ENCODE data around the gene JUP.

DNA sequence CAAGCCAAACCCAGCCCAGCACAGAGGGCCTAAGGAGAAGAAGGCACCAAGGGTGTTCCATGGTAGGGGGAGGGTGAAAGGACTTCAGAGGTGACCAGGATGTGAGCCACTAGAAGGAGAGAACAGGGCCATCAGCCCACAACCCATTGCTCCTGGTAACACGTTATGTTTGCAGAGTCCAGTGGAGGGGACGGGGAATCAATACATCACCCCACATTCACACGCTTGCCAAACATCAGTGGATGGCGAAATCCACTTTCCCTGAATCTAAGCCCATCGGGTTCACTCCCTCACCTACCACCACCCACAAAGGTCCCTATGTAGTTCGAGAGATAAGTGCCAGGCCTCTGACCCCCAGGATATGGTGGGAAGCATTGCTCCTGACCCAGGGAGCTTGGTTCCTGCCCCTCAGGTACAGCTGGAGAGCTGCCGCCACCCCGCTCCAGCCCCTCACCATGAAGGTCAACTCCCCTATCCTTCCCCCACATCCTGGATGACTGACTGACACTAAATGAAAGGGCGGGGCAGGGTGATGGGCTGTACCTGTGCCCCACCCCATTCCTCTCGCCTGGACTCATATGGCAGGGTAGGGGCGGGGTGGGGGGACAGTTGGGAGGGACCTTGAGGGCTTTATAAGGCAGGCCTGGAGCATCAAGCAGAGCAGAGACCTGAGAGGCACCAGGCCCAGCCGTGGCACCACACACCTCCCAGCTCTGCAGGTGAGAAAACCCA is 74.7 kb downstream of the JUP start, which contains the start of gene GAST:
- TF ChIP-seq POLR2A (IDR thresholded peaks at IDR 0.05) = no peak
- TF ChIP-seq, protein P1, sequence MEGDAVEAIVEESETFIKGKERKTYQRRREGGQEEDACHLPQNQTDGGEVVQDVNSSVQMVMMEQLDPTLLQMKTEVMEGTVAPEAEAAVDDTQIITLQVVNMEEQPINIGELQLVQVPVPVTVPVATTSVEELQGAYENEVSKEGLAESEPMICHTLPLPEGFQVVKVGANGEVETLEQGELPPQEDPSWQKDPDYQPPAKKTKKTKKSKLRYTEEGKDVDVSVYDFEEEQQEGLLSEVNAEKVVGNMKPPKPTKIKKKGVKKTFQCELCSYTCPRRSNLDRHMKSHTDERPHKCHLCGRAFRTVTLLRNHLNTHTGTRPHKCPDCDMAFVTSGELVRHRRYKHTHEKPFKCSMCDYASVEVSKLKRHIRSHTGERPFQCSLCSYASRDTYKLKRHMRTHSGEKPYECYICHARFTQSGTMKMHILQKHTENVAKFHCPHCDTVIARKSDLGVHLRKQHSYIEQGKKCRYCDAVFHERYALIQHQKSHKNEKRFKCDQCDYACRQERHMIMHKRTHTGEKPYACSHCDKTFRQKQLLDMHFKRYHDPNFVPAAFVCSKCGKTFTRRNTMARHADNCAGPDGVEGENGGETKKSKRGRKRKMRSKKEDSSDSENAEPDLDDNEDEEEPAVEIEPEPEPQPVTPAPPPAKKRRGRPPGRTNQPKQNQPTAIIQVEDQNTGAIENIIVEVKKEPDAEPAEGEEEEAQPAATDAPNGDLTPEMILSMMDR (IDR thresholded peaks at IDR 0.05) = no peak
